Body of pancreas (tissue), 4 donors: ENCODE results near the gene PAPPA2.

Experiments
- POLR2A ChIP-seq, 3 donors: fragments of 450-650 bp; IDR thresholded peaks; one replicate each; pipeline ENCODE4 v1.6.1; 2016; ENCODE audit warnings: antibody characterized with exemption in 3 of 3, mild to moderate bottlenecking in 2 of 3
- TF ChIP-seq, protein P1 (sequence below), 7 experiments: fragments of 450-650 bp in 4 of 7; fragments of 200-600 bp in 3 of 7; sonication (generic) in 3 of 7; IDR thresholded peaks; one replicate each; pipeline ENCODE4 v1.5.1; 2016 to 2019; ENCODE audit warnings: antibody characterized with exemption in 7 of 7

DNA sequence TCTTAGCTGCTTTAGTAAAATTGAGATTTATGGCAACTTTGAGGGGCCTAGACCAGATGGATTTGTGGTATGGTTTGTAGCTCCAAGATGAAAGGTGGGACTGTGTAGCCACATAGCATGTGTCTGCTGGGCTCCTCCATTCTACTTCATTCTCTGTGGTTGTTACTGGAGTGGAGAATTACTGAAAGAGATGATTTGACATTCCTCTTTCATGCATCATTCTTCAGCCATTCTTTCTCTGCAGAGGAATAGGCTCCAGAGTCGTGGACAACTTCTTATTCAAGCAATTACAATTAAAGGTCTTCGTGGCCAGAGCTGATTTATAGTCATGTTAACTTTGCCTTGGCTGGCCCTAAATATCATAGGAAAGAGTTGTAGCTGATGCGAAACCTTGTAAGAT, 328.9 kb downstream of the PAPPA2 start:
- TF ChIP-seq, protein P1, sequence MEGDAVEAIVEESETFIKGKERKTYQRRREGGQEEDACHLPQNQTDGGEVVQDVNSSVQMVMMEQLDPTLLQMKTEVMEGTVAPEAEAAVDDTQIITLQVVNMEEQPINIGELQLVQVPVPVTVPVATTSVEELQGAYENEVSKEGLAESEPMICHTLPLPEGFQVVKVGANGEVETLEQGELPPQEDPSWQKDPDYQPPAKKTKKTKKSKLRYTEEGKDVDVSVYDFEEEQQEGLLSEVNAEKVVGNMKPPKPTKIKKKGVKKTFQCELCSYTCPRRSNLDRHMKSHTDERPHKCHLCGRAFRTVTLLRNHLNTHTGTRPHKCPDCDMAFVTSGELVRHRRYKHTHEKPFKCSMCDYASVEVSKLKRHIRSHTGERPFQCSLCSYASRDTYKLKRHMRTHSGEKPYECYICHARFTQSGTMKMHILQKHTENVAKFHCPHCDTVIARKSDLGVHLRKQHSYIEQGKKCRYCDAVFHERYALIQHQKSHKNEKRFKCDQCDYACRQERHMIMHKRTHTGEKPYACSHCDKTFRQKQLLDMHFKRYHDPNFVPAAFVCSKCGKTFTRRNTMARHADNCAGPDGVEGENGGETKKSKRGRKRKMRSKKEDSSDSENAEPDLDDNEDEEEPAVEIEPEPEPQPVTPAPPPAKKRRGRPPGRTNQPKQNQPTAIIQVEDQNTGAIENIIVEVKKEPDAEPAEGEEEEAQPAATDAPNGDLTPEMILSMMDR (IDR thresholded peaks at IDR 0.05): no peak
- TF ChIP-seq POLR2A (IDR thresholded peaks at IDR 0.05): no peak
